Karpas-422 (cell line): Measurements from ENCODE around the gene ADGRG1. TPM values are rescaled to one million over a fixed set of nuclear protein-coding genes. Genes with fewer than 3 reads are reported as not detected.

Experiments used
- DNase-seq: peaks from one replicate; pipeline ENCODE4 v3.0.0-alpha.2; 2015
- H2AFZ ChIP-seq: fragments of 200-600 bp; sonication (generic); 2 replicates; pipeline ENCODE4 v1.6.1; 2014; ENCODE audit warnings: antibody characterized with exemption, low read length, mixed read lengths
- H3K27ac ChIP-seq: fragments of 200-600 bp; sonication (generic); 2 replicates; pipeline ENCODE4 v1.5.1; 2014; ENCODE audit warnings: mild to moderate bottlenecking, low read length, moderate library complexity
- H3K27me3 ChIP-seq: fragments of 200-600 bp; sonication (generic); 2 replicates; pipeline ENCODE4 v1.6.1; 2014; ENCODE audit warnings: low read length, mixed read lengths
- H3K36me3 ChIP-seq: fragments of 200-600 bp; sonication (generic); 2 replicates; pipeline ENCODE4 v1.6.1; 2014; ENCODE audit warnings: low read length, mixed read lengths; ENCODE audit not compliant: insufficient read depth
- H3K4me1 ChIP-seq: fragments of 200-600 bp; sonication (generic); 2 replicates; pipeline ENCODE4 v1.6.1; 2014; ENCODE audit warnings: mild to moderate bottlenecking, low read length, mixed read lengths
- H3K4me2 ChIP-seq: fragments of 200-600 bp; sonication (generic); 2 replicates; pipeline ENCODE4 v1.6.1; 2014; ENCODE audit warnings: low read length, low read depth, mild to moderate bottlenecking; ENCODE audit not compliant: poor library complexity, severe bottlenecking
- H3K4me3 ChIP-seq: fragments of 200-600 bp; sonication (generic); 2 replicates; pipeline ENCODE4 v1.5.1; 2014; ENCODE audit warnings: mild to moderate bottlenecking, antibody characterized with exemption, low read length, mixed read lengths
- H3K79me2 ChIP-seq: fragments of 200-600 bp; sonication (generic); 2 replicates; pipeline ENCODE4 v1.6.1; 2014; ENCODE audit warnings: mild to moderate bottlenecking, low read length, mixed read lengths
- H3K9ac ChIP-seq: fragments of 200-600 bp; sonication (generic); 2 replicates; pipeline ENCODE4 v1.6.0; 2014; ENCODE audit warnings: low read length
- H3K9me2 ChIP-seq: fragments of 200-600 bp; sonication (generic), shearing (Covaris generic); replicated peaks from 2 replicates; pipeline ENCODE4 v1.6.0; 2014; ENCODE audit warnings: mild to moderate bottlenecking, low read length, moderate library complexity; ENCODE audit not compliant: insufficient read depth
- H3K9me3 ChIP-seq: fragments of 300-700, 200-600 bp; sonication (generic); 2 replicates; pipeline ENCODE4 v1.6.1; 2014; ENCODE audit warnings: low read length, mixed read lengths
- H4K20me1 ChIP-seq: fragments of 200-600 bp; sonication (generic); 2 replicates; pipeline ENCODE4 v1.6.1; 2014; ENCODE audit warnings: mild to moderate bottlenecking, antibody characterized with exemption, low read length, low read depth; ENCODE audit not compliant: insufficient read depth
- total RNA-seq: library from RNA; depleted of rRNA; stranded (reverse); fragments of >200 nt; shearing (Covaris generic); gene quantifications from 2 replicates; pipeline ENCODE4 v1.2.3, GENCODE V29; 2014; ENCODE audit warnings: low replicate concordance

ADGRG1 gene
- total RNA-seq, 1 experiment from 2014 or later: not detected

DNA sequence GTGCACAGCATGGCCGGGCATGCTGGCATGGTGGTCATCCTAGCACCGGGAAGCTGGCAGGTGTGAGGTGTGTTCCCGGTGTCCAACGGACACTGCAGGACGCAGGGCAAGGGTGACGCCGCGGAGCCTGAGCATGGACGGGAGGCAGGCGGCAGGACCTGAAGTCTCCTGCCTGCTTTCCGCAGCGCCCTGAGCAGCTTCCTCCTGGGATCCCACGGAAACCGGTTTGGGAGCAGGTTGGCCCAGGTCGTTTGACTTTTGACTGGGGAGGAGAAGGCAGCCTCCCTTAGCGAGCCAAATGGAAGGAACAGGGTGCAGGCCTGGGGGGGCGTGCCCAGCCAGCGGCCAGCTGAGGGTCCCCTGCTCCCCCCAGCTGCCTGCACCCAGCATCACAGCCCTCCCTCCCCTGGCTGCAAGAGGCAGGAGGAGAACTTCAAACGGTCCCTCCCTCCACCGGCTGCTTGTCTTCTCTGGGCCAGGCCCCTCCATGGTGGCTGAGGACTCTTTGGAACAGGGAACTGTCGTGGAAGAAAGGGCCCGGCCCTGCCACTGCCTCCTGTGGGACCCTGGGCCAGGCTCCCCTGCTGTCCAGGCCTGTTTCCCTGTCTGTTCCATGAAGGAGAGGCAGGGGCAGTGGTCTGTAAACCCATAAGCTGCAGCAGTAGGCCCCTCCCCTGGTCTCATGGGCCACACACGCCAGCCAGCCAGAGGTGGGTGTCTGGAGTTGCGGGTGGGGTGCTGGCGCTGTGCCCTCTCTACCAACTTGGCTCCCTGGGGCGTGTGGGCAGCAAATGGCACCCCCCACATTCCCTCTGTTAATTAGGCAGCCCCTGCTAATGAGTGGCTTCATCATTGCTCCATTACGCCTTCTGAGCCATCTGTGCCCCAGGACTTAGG lies 7.8 kb upstream of the ADGRG1 start:
- Histone ChIP-seq H3K4me3 (no peak overlapping the region), H3K36me3 (no peaks in the 10 kb centered on the region), H4K20me1 (no peaks in the 10 kb centered on the region), H3K27ac (no peak overlapping the region), H3K4me1 (no peaks in the 10 kb centered on the region), H3K27me3 (no peaks in the 10 kb centered on the region), H3K9me2 (no peaks in the 10 kb centered on the region), H3K79me2 (no peaks in the 10 kb centered on the region), H3K4me2 (no peak overlapping the region), H3K9ac (no peak overlapping the region), H3K9me3 (no peaks in the 10 kb centered on the region), H2AFZ (no peak overlapping the region)
- DNase-seq: no peak

DNA sequence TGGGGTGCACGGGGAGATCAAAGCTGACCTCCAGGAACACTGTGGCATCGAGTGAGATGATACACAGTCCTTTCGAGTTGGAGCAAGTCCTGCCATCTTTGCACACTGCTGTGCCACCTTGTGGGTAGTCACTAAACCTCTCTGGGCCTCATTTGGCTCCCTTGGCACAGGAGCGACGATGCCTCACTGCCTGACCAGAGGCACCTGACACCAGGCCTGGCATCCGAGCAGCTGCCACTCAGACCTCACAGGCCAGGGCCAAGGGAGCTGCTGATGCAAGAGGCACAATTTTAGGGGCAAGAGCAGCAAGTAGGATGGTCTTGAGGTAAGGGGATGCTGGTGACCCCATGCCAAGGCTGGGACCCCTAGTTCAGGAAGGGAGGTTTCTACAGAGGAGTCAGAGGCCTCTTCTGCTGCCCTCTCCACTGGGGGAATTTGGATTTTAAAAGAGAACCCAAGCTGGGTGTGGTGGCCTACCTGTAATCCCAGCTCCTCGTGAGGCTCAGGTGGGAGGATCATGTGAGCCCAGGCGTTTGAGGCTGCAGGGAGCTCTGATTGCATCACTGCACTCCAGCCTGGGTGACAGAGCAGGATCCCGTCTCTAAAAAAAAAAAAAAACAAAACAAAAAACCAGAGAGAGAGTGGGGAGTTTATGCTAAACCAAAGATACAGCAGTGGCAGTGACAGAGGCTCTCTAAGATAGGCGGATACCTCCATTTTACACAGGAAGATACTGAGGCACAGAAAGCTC lies 6.7 kb upstream of the ADGRG1 start:
- Histone ChIP-seq H3K4me3 (no peak overlapping the region), H3K9me2 (no peaks in the 10 kb centered on the region), H2AFZ (no peak overlapping the region), H3K9me3 (no peaks in the 10 kb centered on the region), H3K36me3 (no peaks in the 10 kb centered on the region), H4K20me1 (no peaks in the 10 kb centered on the region), H3K27me3 (no peaks in the 10 kb centered on the region), H3K9ac (no peak overlapping the region), H3K4me2 (no peak overlapping the region), H3K79me2 (no peaks in the 10 kb centered on the region), H3K27ac (no peak overlapping the region), H3K4me1 (no peaks in the 10 kb centered on the region)
- DNase-seq: no peak

DNA sequence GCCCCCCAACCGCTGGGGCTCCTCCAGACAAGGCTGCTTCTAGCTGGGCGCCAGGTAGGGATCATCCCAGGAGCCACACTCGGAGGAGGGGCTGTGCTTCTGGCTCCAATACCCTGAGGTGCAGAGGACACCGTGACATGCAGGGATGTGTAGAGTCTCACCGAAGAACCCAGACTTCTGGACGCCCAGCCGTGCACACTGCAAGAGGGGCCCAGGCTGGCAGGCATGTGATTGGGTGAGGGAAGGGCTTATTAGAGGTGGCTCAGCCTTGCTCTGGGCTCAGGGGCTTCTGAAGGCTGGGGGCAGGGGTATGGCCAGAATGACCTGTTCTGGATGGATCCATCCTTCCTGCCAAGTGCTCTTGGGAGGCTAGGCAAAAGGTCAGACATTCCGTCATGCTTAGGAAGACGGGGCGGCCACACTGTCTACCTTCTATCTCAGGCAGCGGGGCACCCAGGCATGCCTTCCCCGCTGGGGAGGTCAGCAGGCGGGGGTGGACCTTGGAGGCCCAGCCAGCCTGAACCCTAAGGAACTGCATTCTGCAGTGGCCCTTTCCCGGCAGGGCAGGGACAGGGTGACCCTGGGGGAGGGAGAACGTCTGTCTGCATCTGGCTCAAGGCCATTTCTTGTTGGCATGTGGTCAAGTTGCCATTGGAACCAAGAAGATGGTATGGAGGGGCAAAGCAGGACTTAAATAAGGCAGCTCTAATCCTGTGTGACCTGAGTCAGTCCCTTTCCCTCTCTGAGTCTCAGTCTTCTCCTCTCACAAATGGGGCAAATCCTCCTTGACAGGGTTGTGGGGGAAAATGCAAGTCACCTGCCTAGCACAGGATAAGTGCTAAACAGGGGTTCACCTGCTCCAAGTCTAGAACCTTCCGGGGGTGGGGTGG lies 5.8 kb upstream of the ADGRG1 start:
- Histone ChIP-seq H3K27me3 (no peaks in the 10 kb centered on the region), H3K36me3 (no peaks in the 10 kb centered on the region), H3K27ac (no peak overlapping the region), H3K4me3 (no peak overlapping the region), H3K4me1 (no peaks in the 10 kb centered on the region), H3K79me2 (no peaks in the 10 kb centered on the region), H2AFZ (no peak overlapping the region), H3K9me2 (no peaks in the 10 kb centered on the region), H4K20me1 (no peaks in the 10 kb centered on the region), H3K9me3 (no peaks in the 10 kb centered on the region), H3K9ac (no peak overlapping the region), H3K4me2 (no peak overlapping the region)
- DNase-seq: no peak

DNA sequence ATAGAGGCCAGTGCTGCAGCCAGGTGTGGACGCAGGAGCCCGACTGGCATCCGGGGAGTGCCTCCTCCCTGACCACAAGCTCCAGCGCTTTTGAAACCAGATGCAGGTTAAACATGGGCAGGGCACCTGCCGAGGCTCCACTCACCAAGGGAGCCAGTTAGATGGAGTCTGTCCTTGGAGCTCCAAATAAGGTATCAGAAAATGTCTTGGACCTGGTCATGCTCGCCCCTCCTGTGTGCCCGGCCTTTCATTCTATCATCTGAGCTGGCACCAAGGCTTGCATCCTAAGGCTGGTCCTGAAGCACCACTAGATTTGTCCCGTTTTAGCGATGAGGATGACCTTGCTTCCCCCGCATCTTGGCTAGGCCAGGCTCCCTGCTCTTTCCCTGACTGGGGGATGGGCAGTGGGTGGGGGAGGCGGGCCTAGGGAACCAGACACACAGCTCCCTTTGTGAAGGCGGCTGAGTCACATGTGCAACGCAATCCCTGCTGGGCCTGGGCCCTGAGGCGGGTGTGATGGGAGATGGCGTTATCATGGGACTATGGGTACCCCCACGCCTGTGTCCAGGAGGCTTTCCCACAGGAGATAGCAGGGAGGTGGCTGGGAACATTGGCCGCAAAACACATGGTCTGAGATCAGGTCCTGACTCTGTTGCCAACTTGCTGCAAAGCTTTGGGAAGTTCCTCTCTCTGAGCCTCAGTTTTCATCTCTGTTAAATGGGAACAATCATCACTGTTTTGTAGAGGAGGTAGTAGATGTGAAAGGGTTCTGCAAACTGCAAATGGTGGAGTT lies 5.0 kb upstream of the ADGRG1 start:
- no peak overlapping the region for H2AFZ ChIP-seq
- no peaks in the 10 kb centered on the region for H3K79me2 ChIP-seq
- no peaks in the 10 kb centered on the region for H3K27me3 ChIP-seq
- no peaks in the 10 kb centered on the region for H4K20me1 ChIP-seq
- no peak overlapping the region for H3K27ac ChIP-seq
- H3K36me3 ChIP-seq: no peaks in the 10 kb centered on the region
- H3K4me3 ChIP-seq: no peak overlapping the region
- no peaks in the 10 kb centered on the region for H3K9me3 ChIP-seq
- no peaks in the 10 kb centered on the region for H3K9me2 ChIP-seq
- no peak for DNase-seq
- no peak overlapping the region for H3K9ac ChIP-seq
- H3K4me1 ChIP-seq: no peaks in the 10 kb centered on the region
- H3K4me2 ChIP-seq: no peak overlapping the region

- Histone ChIP-seq H3K9me3 (no peaks in the 10 kb centered on the region), H3K36me3 (no peaks in the 10 kb centered on the region), H3K9me2 (no peaks in the 10 kb centered on the region), H3K27ac (no peak overlapping the region), H2AFZ (no peak overlapping the region), H3K4me3 (no peak overlapping the region), H3K9ac (no peak overlapping the region), H3K27me3 (no peaks in the 10 kb centered on the region), H3K79me2 (no peaks in the 10 kb centered on the region), H3K4me2 (no peak overlapping the region), H3K4me1 (no peaks in the 10 kb centered on the region), H4K20me1 (no peaks in the 10 kb centered on the region)
- DNase-seq: no peak
Observed at GRCh38 chr16:57624044-57624688, 4.3 kb upstream of the ADGRG1 start.

DNA sequence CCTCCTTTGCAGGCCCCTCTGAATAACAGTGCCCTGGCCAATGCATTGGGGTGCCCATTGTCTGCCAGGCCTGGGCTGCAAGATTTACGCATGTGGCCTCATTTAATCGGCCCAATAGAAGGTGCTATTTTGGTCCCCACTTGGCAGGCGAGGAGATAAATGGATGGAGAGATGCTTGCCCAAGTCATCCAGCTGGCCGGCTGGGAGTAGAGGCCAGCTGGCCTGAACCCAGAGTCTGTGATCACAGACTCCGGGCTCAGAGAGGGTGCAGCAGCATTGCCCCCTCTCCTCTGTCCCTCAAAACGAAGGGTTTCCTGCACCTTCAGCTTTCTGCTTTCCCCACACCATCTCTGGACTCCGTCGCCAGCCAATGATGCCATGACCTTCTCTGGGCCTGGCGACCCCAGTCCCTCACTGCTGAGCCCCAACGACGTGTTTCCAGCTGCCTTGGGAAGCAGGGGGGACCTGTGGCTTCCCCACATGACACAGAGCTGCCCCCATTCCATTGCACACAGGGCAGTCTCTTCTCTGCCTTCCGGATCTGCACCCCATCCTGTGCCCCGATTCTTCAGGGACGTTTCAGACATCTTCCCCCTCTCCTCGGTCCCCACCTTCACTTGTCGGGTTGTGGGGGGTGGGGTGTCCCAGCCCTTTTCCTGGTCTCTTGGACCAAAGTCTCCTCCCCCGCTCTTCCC lies 3.5 kb upstream of the ADGRG1 start:
- Histone ChIP-seq H3K36me3 (no peaks in the 10 kb centered on the region), H3K4me2 (no peak overlapping the region), H3K9me3 (no peaks in the 10 kb centered on the region), H4K20me1 (no peaks in the 10 kb centered on the region), H3K9me2 (no peaks in the 10 kb centered on the region), H2AFZ (no peak overlapping the region), H3K27me3 (no peaks in the 10 kb centered on the region), H3K9ac (no peak overlapping the region), H3K4me3 (no peak overlapping the region), H3K27ac (no peak overlapping the region), H3K79me2 (no peaks in the 10 kb centered on the region), H3K4me1 (no peaks in the 10 kb centered on the region)
- DNase-seq: no peak
